Measurements from ENCODE around the gene STK32B. TPM values are rescaled to one million over a fixed set of nuclear protein-coding genes. Genes with fewer than 3 reads are reported as not detected.

Gene STK32B
- total RNA-seq, 1 donor from 2014 or later: not detected

DNA sequence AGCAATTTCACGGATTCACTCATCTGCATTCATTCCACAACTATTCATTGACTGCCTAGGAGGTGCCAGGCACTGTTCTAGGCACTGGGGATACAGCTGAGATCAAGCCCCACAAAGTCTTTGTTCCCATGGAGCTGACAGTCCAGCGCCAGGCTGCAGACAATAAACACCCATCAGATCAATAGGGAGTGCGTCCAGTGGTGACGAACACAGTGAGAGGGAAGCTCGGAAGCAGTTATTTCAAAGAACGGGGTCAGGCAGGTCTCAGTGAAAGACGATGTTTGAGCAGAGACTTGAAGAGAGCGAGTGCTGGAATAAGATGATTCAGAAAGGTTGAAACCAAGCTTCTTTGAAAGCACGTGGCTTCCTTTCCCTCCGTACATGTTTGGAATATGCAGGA, 489.9 kb downstream of the STK32B start:
- Mint-ChIP-seq H3K27ac (no peak overlapping the region), H3K36me3 (ENCODE audit: low read depth) (no peaks in the 10 kb centered on the region), H3K27me3 (no peaks in the 10 kb centered on the region), H3K4me1 (no peaks in the 10 kb centered on the region), H3K4me3 (no peak overlapping the region), H3K9me3 (no peaks in the 10 kb centered on the region)
- DNase-seq (no peak), ATAC-seq (ENCODE audit: low read depth) (no peak)
- POLR2A ChIA-PET: no interaction called here
- TF ChIP-seq, protein P1, sequence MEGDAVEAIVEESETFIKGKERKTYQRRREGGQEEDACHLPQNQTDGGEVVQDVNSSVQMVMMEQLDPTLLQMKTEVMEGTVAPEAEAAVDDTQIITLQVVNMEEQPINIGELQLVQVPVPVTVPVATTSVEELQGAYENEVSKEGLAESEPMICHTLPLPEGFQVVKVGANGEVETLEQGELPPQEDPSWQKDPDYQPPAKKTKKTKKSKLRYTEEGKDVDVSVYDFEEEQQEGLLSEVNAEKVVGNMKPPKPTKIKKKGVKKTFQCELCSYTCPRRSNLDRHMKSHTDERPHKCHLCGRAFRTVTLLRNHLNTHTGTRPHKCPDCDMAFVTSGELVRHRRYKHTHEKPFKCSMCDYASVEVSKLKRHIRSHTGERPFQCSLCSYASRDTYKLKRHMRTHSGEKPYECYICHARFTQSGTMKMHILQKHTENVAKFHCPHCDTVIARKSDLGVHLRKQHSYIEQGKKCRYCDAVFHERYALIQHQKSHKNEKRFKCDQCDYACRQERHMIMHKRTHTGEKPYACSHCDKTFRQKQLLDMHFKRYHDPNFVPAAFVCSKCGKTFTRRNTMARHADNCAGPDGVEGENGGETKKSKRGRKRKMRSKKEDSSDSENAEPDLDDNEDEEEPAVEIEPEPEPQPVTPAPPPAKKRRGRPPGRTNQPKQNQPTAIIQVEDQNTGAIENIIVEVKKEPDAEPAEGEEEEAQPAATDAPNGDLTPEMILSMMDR (IDR thresholded peaks at IDR 0.05): no peak
- intact Hi-C loops (cut with micrococcal nuclease): no loop called here
- CTCF ChIA-PET: no interaction called here

DNA sequence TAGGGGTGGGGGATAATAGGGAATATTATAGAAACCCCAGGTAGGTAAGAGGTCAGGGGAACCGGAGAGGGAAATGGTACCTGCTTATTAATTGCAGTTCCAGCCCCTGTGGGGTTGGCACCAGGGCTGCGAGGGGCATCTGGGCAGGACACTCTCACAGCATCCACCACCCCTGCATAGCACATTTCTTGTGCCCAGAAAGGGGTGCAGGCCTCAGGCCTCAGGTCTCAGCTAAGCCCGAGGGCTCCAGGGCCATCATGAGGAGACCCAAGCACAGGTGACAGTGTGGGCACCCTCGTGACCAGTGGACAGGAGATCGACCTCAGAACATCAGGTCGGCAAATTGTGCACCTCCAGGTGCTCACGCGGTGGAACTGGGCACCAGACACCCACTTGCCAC, 492.4 kb downstream of the STK32B start:
- no peak for ATAC-seq (ENCODE audit: low read depth)
- POLR2A ChIA-PET: no interaction called here
- TF ChIP-seq, protein P1 (IDR thresholded peaks at IDR 0.05): no peak
- Mint-ChIP-seq H3K36me3 (ENCODE audit: low read depth) (no peaks in the 10 kb centered on the region), H3K4me3 (no peak overlapping the region), H3K4me1 (no peaks in the 10 kb centered on the region), H3K9me3 (peaks cover 4% of the 10 kb centered on the region), H3K27ac (no peak overlapping the region), H3K27me3 (no peaks in the 10 kb centered on the region)
- CTCF ChIA-PET: no interaction called here
- no peak for DNase-seq
- intact Hi-C loops (cut with micrococcal nuclease): no loop called here

DNA sequence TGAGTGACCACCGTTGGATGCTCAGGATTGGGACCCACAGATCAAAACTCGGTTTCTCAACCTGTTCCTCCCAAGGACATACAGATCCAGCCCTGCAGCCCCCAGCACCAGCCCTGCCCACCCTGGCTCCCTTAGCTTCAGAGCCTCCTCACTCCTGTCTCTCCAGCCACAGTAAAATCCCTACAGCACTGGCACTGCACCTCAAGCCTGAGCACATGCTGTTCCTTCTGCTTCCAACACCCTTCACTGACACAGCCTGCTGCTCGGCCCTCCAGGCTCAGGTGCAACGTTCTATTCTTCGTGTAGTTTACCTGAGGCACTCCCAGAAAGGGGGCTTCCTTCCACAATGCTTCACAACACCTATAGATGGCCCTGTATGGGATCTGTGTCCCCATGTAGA, 493.5 kb downstream of the STK32B start:
- ATAC-seq (ENCODE audit: low read depth): no peak
- POLR2A ChIA-PET: no interaction called here

DNA sequence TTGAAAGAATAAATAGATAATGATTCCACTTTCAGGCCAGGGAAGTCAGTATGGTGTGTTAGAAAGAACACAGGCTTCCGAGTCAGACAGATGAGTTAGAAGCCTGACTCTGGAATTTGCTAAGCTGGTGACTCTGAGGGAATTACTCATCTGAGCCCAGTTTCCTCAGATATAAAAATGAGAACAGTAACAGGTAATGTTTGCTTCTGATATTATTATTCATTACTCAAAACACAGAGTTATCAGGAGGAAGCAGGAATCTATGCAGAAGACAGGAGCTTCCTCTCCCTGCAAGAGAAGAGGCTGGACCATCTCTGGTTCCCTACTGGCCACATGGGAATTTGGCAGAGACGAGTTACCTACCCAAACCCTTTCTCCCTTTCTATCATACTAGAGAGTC, 494.0 kb downstream of the STK32B start:
- DNase-seq (no peak), ATAC-seq (ENCODE audit: low read depth) (no peak)
- Mint-ChIP-seq H3K9me3 (peaks cover 10% of the 10 kb centered on the region), H3K27me3 (no peaks in the 10 kb centered on the region), H3K4me3 (no peak overlapping the region), H3K4me1 (no peaks in the 10 kb centered on the region), H3K36me3 (ENCODE audit: low read depth) (no peaks in the 10 kb centered on the region), H3K27ac (no peak overlapping the region)
- CTCF ChIA-PET: no interaction called here
- POLR2A ChIA-PET: no interaction called here
- intact Hi-C loops (cut with micrococcal nuclease): no loop called here
- TF ChIP-seq, protein P1 (IDR thresholded peaks at IDR 0.05): no peak

More for the DNA sequence above, 493.5 kb downstream of the STK32B start:
- CTCF ChIA-PET: no interaction called here
- DNase-seq: no peak
- TF ChIP-seq, protein P1 (IDR thresholded peaks at IDR 0.05): no peak
- Mint-ChIP-seq H3K4me3 (no peak overlapping the region), H3K36me3 (ENCODE audit: low read depth) (no peaks in the 10 kb centered on the region), H3K4me1 (no peaks in the 10 kb centered on the region), H3K27me3 (no peaks in the 10 kb centered on the region), H3K27ac (no peak overlapping the region), H3K9me3 (peaks cover 5% of the 10 kb centered on the region)
- intact Hi-C loops (cut with micrococcal nuclease): no loop called here

DNA sequence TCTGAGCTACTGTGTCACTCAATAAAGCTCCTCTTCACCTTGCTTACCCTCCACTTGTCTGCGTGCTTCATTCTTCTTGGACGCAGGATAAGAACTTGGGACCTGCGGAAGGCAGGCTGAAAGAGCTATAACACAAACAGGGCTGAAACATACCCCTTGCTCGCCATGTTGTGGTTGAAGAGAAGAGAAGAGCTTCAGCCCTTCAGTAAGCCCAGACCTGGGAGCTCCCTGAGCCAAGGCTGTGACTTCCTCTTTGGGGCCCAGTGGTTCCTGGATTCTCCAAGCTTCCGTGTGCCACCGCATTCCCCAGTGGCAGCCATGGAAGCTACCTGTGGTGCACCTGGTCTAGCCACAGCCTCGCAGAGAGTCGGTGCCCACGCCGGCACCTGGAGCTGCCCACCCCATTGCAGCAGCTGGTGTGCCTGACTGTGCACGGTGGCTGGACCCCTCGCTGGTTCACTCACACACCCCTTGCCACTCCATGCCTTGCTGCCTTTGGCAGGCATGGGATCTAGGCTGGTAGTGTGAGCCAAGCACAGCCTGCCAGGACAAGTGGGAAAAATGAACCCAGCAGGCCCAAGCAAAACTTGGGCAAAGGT, 496.5 kb downstream of the STK32B start:
- ChIA-PET CTCF (no interaction called here), POLR2A (no interaction called here)
- Mint-ChIP-seq H3K27me3 (no peaks in the 10 kb centered on the region), H3K9me3 (peaks cover 12% of the 10 kb centered on the region), H3K27ac (no peak overlapping the region), H3K4me3 (no peak overlapping the region), H3K4me1 (no peaks in the 10 kb centered on the region), H3K36me3 (ENCODE audit: low read depth) (no peaks in the 10 kb centered on the region)
- DNase-seq (no peak), ATAC-seq (ENCODE audit: low read depth) (no peak)
- intact Hi-C loops (cut with micrococcal nuclease): no loop called here
- TF ChIP-seq, protein P1 (IDR thresholded peaks at IDR 0.05): no peak

Other genes with a start within 250 kb of the STK32B start
- not detected in 2 replicates for gene MSX1, start 191.8 kb upstream of the STK32B start, total RNA-seq
- gene CYTL1, start 32.0 kb upstream of the STK32B start, total RNA-seq: not detected in 2 replicates

Data from activated B cell treated with CpG ODN at 0.5 μM for 24 hours (primary cell).